ENCODE measurements around the gene CTNNA1. TPM values are rescaled to one million over a fixed set of nuclear protein-coding genes. Genes with fewer than 3 reads are reported as not detected.

CTNNA1 gene
- total and polyA plus RNA-seq, 2 donors (not counting 3 experiments of a cell fraction or from before 2014, with no cell fraction given) = 156 to 394 TPM

GRCh38 chr5:138948471-138949222 is 195.4 kb downstream of the CTNNA1 start:
- no peak overlapping the region for H3K27ac ChIP-seq (ENCODE audit: insufficient read depth, low read depth, low read length)
- no peak overlapping the region for H2AFZ ChIP-seq (ENCODE audit: low read depth, low read length)
- no peaks in the 10 kb centered on the region for H3K9me1 ChIP-seq (replicated peaks; ENCODE audit: control insufficient read depth, extremely low read depth, insufficient read depth, low read length)
- no TSS peak for BruUV-seq (replicated peaks)
- no peaks in the 10 kb centered on the region for H3K36me3 ChIP-seq (ENCODE audit: control insufficient read depth in 2 of 2, extremely low read depth in 1 of 2, insufficient read depth in 2 of 2, low read length in 2 of 2)
- H3K9me3 ChIP-seq (replicated peaks; ENCODE audit: control insufficient read depth, insufficient read depth, low read length) = no peaks in the 10 kb centered on the region
- no peak overlapping the region for H3K4me2 ChIP-seq (ENCODE audit: insufficient read depth, low read length)
- H3K4me1 ChIP-seq (ENCODE audit: control insufficient read depth, extremely low read depth, insufficient read depth, low read length) = peaks cover 6% of the 10 kb centered on the region
- TF ChIP-seq EZH2 (IDR thresholded peaks at IDR 0.05; ENCODE audit: borderline replicate concordance, low read depth, low read length, severe bottlenecking) (no peak), JUN (IDR thresholded peaks at IDR 0.05; ENCODE audit: borderline replicate concordance, insufficient read depth, insufficient read length, low read depth) (no peak), GATA2 (IDR thresholded peaks at IDR 0.05; ENCODE audit: insufficient read depth, insufficient read length, low read depth, low read length) (no peak), MAX (IDR thresholded peaks at IDR 0.05; ENCODE audit: insufficient read depth, insufficient read length) (no peak), CTCF (IDR thresholded peaks at IDR 0.05; ENCODE audit: extremely low read depth in 1 of 2, insufficient read depth in 1 of 2, low read depth in 1 of 2, low read length in 2 of 2) (no peak), POLR2A (IDR thresholded peaks at IDR 0.05; ENCODE audit: low read depth, low read length) (no peak), FOS (IDR thresholded peaks at IDR 0.05; ENCODE audit: borderline replicate concordance, insufficient read depth, low read length) (no peak), POLR2AphosphoS5 (IDR thresholded peaks at IDR 0.05; ENCODE audit: insufficient read depth, low read depth, low read length) (no peak), MYC (IDR thresholded peaks at IDR 0.05; ENCODE audit: low read depth, low read length) (no peak)
- no peaks in the 10 kb centered on the region for H3K79me2 ChIP-seq (ENCODE audit: control insufficient read depth, insufficient read depth, low read length)
- dilution Hi-C loops (cut with MboI; ENCODE audit: extremely low pct_ligation_motif_present, low sequenced_read_pairs) = no loop called here
- no peaks in the 10 kb centered on the region for H4K20me1 ChIP-seq (replicated peaks; ENCODE audit: control insufficient read depth, extremely low read depth, insufficient read depth, low read length)
- H3K9ac ChIP-seq (replicated peaks; ENCODE audit: extremely low read depth, insufficient read depth, low read length) = no peak overlapping the region
- DNase-seq (ENCODE audit: low read depth, low spot score) (no peak), FAIRE-seq (no peak)
- intact Hi-C loops (cut with micrococcal nuclease) = no loop called here
- CTCF ChIA-PET = interaction anchor here (1.0 to 1.1 kb wide), 2 partner anchors 8 to 15 kb away, joined by 3 to 5 read pairs; no protein-coding TSS in a partner anchor
- POLR2A ChIA-PET = no interaction called here
- no peak overlapping the region for H3K4me3 ChIP-seq (replicated peaks in 1 of 3; ENCODE audit: insufficient read depth in 1 of 3, low read depth in 1 of 3, low read length in 3 of 3)
- no peaks in the 10 kb centered on the region for H3K27me3 ChIP-seq (ENCODE audit: control insufficient read depth in 2 of 2, insufficient read depth in 2 of 2, low read length in 2 of 2)

All from endothelial cell of umbilical vein (primary cell).